Body of pancreas (tissue), 4 donors: ENCODE results near the gene RPL13.

Source experiments
- CTCF ChIP-seq, 7 experiments: fragments of 450-650 bp in 4 of 7; fragments of 200-600 bp in 3 of 7; sonication (generic) in 3 of 7; IDR thresholded peaks; one replicate each; pipeline ENCODE4 v1.5.1; 2016 to 2019; ENCODE audit warnings: antibody characterized with exemption in 7 of 7
- POLR2A ChIP-seq, 3 donors: fragments of 450-650 bp; IDR thresholded peaks; one replicate each; pipeline ENCODE4 v1.6.1; 2016; ENCODE audit warnings: antibody characterized with exemption in 3 of 3, mild to moderate bottlenecking in 2 of 3

DNA sequence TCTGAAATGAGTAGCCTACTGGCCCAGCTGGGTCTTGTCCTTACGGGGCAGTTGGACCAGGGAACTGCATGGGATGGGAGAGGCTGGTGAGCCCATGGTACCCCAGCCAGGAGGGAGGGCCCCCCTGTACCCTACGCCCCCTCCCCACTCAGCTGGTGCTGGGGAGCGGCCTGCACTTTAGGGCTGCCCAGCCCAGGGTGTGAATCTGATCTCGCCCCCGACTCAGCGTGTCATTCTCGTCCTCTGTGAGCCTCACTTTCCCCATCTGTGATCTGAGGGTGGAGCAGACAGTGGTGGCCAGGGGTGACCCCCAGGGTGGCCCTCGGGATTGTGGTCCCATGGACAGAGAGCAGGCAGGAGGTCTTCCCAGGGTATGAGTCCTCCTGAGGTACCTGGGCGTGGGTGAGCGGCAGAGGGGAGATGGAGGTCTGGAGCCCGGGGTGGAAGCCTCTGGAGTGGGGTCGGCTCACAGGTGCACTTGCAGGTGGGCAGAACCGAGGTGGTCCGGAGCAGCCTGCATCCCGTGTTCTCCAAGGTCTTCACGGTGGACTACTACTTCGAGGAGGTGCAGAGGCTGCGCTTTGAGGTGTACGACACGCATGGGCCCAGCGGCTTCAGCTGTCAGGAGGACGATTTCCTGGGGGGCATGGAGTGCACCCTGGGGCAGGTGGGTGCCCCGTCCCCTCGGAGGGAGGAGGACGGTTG lies 16.7 kb downstream of the RPL13 start:
- TF ChIP-seq CTCF (IDR thresholded peaks at IDR 0.05) (no peak), POLR2A (IDR thresholded peaks at IDR 0.05) (no peak)
